IPS-11a (cell line): ENCODE measurements around the gene HEYL.
A peak's percentile ranks its signal among the peaks of the same experiment; 100 is the strongest.

Experiments used
- H3K4me3 ChIP-seq: one replicate; pipeline ENCODE4 v1.5.1; 2013; ENCODE audit warnings: low read depth, low read length, control low read depth

The HEYL gene

DNA sequence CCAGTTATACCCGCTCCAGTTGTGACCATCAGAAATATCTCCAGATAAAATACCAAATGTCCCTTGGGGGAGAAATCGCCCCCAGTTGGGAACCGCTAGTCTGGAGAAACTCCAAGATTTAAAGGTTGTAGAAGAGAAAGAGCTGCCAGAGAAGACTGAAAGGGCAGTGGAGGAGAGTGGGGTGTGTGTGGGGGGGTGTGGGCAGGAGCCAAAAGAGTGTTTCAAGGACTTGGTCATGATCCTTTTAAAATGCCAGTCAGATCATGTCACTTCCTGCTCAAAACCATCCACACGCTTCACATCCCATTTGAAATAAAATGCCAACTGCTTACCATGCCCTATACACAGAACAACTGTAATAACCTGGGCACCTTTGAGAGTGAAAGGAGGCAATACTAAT lies 3.4 kb upstream of the HEYL start:
- H3K4me3 ChIP-seq: no peak overlapping the region

DNA sequence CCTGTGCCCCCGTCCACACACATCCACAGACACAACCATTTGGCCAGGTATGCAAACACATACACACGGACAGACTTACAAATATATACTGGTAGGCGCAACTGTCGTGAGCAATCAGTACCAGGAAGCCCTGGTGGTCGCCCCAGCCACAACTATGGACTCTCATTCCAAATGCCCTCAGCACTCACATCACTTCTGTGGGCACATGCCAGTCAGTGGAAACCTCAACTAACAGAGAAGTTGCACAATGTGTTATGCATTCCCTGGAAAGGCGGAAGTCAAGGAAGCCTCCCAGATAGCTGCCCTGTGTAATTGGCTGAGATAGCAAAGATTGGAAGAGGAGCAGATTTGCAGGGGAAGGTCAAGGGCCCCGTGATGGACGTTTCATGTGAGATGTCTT lies 1.4 kb upstream of the HEYL start:
- H3K4me3 ChIP-seq: no peak overlapping the region

DNA sequence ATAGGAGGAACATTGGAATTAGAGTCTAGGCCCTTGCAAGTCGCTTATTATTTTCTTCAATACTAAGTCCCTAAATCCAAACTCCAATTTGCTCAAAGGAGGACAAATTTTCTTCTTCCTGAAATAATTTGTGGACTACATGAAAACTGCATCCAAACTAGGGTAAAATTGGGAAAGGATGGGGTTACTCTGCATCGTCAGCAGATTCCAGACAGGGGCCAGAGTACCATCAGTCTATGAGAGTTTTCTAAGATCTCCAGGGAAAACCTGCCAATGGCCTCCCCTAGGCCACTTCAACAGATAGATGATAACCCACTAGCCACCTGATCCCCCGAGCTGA lies 508 bp downstream of the HEYL start:
- peak overlapping the region; percentile 40 for H3K4me3 ChIP-seq

DNA sequence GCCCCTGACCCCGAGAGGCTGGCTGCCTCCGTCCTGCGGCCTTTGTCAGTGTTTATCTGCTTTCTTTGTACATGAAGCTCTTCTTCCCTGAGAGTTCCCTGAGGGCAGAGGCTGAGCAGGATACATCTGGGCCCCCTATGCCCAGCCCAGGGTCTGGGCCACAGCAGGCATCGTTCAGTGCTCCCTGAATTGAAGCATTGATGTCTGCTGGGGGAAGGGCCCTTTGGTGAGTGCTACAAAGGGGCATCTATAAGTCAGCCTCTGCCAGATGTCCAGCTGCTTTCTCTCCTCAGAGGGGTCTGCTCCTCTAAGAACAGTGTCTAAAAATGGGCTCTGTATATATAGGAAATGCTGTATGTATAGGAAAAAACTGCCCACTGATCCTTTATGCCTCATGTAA lies 2.1 kb downstream of the HEYL start:
- H3K4me3 ChIP-seq: no peak overlapping the region

DNA sequence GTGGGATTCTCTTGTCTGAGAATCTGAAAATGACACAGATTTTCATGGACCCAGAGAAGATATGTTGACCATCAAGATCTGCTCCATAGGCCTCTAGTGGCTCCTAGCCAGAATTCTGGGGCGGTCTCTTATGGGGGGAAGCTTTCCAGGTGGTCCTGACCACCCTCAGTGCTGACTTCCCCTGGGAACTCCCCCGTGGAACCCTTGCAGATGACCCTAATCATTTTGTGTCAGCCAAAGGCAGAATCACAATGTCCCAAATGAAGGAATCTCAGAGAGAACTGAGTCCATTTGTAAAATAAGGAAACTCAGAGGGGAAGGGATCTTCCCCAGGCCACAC lies 3.6 kb downstream of the HEYL start:
- H3K4me3 ChIP-seq: no peak overlapping the region

DNA sequence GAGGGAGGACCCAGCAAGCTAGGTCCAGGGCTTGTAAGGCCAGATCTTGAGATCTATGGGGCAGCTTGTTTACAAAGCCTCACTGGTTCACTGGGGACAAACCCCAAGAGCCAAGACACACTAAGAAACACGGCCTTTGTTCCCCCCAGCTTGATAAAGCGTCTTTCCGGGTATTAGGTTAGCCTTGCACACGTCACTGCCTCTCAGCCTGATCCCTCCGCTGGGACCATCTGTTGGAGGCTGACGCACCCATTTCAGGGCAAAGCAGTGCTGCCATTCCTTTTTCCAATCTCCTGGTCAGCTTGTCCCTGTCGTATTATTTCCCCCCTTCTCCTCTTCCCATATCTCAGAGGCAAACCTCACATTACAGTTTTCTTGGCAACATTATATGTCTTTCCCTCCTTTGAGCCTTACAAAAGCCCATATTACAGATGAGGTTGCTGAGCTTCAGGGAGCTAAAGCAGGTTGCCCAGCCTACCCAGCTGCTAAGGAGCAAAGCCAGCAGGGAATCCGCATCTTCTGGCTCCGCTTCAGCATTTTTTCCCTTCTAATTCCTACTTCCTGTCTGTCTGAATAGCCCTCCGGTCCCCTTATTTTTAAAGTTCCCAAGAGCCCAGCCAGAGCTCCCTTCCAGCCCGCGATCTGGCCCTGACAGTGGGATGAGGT lies 4.1 kb downstream of the HEYL start:
- H3K4me3 ChIP-seq: no peak overlapping the region

DNA sequence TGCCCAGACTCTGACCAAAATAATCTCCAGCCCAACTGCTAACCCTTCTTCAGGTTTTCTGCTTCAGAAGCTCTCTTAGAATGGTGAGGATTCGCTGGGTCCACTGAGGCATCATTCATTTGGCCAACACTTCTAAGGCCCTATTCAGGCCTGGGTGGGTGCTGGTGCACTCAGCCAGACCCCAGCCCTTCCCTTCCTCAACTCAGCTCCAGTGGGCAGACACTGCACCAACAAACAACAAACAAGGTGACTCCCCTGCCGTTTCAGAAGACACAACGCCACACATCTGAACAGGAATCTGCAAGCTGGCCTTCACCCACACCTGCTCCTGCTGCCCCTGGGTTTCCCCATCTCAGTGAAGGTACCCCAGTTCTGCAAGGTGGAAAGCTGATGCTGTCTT lies 6.0 kb downstream of the HEYL start:
- no peak overlapping the region for H3K4me3 ChIP-seq

DNA sequence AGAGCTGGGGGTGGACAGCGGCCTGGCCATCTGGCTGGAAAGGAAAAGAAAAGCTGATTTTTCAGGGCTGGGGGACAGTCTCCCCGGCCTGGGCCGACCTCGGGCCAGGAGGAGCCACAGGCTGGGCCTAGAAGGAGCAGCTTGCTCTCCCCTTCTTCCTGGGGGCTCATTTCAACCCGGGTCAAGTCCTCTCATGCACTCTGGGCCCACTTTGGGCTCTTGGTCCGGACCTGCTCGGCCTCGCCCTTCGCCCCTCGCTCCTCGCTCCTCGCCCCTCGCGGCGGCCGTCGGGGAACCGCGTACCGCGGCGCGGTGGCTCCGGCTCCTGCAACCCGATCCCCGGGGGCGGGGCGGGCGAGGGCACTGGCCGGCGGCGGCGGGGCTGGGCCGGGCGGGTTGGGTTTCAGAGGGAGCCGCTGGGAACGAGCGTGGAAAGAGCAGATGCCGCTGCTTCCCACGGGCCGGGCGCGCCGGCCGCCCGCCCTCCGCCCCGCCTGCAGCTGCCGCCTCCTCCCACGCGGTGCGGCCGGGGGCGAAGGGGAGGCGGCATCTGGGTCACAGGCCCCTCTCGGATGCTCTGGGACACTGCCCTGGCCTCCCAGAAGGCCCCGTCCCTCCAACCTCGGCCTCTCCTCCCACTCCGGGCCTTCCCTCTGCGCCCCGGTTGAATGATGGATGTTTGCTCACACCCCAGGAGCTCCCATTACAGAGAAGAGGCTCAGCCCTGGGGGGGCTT lies 6.6 kb downstream of the HEYL start:
- H3K4me3 ChIP-seq: no peak overlapping the region

DNA sequence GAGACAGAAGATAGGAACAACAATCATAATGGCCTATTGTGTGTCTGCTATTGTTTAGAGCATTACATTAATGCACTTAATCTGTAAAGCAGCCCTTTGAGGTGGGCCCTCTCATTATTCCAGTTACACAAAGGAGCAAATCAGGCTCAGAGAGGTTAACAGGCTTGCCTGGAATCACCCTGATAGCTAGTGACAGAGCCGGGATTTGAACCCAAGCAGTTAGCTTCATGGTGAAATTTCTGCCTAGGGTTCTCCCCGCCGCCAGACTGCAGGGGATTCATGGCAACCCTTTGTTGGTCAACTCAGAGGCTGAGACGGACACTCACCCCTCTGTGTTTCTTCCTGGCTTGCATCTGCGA lies 7.1 kb downstream of the HEYL start:
- H3K4me3 ChIP-seq: no peak overlapping the region

DNA sequence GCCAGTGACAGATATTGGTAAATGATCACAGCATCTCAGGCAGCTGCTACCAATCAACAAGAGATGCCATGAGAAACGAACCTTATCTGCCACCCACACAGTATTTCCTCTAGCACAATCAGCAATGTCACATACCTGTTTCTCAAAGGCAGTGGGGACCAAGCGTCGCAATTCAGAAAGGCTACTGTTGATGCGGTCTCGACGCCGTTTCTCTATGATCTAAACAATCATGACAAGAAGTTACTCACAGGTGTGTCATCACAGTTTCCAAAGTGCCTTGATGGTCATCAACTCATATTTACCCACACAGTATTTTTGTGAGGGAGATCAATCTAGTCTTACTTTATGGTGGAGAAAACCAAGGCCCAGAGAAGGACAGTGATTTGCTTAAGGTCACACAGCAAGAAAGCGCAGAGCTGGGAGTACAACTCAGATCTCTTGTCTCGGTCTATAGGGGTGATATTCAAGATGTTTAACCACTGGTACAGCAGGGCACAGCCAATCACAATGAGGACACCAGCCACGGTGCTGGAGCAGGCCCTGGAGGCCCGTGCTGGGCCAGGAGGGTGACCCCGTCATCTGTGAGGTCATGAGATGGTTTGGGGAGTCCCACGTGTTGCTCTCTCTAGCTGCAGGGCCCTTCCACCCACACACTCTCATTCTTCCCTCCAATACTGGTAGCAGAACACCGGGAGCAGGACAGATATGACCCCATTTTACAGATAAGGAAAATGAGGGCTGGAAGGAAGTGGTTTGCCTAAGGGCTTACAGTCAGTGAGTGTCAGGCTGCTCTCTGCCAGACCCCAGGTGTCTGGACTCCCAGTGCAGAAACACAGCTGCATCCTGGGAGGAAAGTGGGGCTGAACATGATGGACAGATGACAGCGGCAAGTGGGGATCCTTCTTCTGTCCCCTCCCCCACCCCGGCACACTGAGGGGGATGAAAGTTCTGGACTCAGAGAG lies 7.8 kb downstream of the HEYL start:
- no peak overlapping the region for H3K4me3 ChIP-seq

DNA sequence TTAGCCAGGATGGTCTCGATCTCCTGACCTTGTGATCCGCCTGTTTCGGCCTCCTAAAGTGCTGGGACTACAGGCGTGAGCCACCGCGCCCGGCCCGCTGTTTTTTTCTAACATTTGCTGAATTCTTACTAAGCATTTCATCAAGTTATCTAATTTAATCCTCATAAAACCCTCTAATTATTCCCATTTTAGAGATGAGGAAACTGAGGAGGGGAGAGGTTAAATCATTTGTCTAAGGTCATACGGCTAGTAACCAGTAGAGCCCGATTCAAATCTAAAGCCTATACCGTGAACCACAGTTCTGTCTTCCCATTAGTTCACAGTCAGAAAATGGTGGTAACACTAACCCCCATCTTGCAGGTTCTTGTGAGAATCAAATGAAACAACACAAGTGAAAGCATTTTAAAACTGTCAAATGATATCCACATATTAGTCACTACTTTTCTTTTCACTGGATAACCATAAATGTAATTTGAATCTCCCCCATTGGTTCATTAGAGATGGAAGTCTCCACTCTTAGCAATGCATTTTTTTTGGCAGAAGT lies 10.6 kb downstream of the HEYL start:
- H3K4me3 ChIP-seq: no peak overlapping the region

DNA sequence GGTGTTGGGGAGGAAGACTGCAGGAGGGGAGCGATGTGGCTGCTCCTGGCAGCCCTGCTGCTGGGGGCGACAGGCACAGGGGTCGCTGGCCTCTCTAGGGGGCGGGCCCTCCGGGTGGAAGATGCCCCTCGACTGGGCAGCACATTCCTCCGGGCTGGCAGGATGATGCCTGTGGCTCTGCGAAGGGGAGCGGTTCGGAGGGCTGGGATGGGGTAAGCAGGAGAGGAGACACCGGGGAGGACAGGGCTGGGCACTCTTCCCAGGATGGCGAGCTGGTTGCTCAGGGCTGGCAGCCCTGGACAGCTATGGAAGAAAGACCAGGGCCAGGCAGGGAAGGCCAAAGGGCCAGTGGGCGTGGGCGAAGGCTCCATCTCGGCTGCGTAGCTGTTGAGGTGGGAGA lies 12.8 kb downstream of the HEYL start:
- no peak overlapping the region for H3K4me3 ChIP-seq

DNA sequence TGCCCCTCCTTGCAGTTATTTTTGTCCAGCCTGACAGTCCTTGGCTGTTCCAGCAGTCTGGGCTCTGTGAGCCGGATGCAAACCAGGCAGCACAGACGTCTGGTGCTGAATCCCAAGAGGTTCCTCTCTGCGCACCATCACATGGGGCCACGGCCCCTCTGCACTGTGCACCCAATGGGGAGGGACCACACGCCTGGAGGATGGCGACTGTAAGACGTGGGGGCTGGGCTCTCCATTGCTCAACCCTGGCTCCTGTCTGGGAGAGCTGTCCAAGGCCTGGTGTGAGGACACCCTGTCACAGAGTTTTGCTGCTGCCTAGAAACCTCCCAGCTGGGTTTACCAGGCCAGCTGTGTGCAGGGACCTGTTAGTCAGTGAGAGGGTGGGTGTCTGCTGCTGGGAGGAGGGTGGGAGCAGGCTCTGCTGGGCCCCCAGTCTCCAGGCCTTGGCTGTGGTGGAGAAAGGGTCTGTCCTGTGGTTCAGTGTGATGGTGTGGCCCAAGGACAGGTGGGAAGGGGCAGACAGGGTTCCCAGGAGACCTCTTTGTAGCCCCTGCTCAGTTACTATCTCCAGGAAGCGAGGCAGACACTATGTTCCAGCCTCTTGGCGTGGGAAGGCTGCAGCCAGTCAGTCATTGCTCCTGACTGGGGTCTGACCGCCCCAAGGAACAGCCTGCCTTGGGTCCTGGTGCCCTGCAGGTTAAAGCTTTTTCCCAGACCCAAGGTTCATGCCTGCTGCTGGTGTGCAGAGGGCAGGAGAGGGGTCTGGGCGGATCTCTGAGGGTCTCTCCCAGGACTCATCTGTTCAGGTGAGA lies 13.8 kb downstream of the HEYL start:
- H3K4me3 ChIP-seq: no peak overlapping the region

DNA sequence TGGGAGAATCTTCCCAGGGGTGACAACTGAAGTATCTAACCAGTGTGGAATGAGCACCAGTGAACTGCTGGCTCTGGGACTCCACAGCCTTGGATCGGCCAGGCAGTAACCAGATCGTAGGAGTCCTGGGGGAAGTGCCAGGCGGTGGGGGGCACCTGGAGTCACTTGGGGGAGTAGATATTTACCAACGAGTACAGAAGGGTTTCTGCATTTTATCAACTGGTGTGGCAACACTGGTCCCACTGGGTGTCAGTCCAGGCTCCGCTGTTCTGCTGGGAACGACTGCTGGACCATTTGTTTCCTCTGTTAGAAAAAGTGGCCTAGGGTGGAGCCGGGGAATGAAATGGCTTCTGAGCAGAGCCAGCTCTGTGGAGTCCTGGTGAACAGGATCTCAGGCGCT lies 14.4 kb downstream of the HEYL start:
- no peak overlapping the region for H3K4me3 ChIP-seq

DNA sequence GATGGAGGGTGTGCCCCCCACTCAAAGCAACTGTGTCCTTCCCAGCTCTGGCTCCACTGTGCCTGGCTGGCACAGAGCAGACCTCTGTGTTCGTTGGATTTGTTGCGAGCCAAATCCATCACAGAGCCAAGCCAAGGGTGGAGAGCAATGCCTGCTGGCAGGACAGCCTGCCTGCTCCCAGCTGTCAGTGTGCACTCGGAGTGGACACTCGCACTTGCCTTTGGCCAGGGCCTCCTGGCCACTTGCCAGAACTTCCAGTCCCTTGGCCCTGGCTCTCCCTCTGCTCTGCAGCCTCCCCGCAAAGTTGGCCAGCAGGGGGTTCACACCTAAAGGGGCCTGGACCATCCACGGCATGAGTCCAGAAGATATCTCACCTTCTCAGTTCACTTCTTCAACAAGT lies 16.4 kb downstream of the HEYL start:
- H3K4me3 ChIP-seq: no peak overlapping the region

DNA sequence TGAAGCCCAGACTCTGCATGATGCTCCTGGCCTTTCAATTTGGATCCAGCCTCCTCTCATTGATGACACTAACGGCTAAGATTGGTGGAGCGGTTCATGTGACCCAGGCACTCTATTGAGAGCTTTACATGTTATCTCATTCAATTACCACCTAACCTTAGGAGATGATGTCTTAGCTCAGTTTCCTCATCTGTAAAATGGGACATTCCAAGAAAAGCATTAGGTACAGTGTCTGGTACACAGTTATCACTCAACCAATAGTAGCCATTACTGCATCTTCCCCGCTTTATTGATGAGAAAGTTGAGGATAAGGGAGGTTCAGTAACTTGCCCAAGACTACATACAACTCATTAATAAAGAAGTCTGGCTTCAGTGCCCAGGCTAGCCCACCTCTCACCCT lies 17.0 kb downstream of the HEYL start:
- H3K4me3 ChIP-seq: no peak overlapping the region

DNA sequence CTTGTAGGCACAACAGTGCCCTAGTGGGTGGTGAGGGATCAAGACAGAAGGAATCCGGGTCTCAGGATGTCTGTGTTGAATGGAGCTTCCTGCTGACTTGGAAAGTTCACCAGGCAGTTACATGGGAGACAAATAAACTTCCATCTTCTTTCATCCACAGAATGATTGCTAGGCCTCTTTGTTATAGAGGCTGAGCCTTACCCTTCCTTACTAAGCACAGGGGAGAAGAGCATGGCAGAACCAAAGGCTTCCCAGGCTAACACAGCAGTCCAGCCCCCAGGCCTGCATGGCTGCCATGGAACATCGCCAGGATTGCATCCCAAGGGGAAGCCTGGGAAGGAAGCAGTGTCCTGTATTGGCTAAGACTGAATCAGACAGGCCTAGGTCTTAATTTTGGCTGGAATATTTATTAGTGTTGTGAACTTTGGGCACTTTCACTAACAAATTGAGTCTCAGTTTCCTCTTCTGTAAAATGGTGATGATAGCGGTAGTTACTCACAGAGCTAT lies 18.7 kb downstream of the HEYL start:
- no peak overlapping the region for H3K4me3 ChIP-seq

DNA sequence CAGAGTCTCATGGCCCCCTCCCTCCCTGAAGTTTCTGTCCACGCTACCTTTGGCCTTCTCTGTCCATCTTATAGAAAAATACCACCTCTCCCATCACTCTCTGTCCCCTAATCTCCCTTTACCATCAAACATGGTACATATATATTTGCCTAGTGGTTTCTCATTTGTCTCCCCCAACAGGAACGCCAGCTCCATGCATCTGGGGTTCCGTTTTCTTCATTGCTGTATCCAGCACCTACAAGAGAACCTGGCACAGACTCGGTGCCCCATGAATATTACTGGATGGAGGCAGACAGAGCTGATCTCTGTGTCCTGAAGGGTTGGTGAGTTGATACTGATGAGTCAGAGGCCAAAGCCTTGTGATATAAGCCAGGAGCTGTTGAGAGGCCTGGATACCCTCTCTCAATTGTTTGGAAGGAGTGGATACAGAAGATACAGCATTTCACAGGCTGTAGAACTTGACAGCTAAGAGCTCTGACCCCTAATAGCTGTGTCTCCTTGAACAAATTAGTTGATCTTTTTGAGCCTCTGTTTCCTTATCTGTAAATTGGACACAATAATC lies 21.9 kb downstream of the HEYL start:
- H3K4me3 ChIP-seq: no peak overlapping the region

DNA sequence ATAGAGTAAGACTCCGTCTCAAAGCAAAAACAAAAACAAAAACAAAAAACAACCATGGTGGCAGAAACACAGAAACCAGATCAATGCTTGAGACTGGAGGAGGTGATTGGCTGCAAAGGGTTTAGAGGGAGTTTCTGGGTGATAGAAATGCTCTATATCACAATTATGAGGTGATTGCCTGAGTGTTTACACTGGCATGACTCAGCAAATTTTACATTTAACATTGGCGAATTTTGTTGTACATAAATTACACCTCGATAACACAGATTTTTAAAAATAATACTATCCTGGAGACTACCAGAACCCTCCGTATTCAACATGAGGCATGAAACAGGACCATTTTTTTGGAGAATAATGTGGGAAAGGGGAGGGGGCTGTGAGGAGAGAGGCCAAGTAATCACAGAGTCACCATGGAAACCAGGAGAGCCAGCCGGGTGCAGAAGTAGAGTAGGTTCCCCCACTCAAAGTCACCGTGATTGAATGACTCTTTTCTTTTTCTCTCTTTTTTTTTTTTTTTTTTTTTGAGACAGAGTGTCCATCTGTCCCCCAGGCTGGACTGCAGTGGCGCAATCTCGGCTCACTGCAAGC lies 24.3 kb downstream of the HEYL start:
- no peak overlapping the region for H3K4me3 ChIP-seq

DNA sequence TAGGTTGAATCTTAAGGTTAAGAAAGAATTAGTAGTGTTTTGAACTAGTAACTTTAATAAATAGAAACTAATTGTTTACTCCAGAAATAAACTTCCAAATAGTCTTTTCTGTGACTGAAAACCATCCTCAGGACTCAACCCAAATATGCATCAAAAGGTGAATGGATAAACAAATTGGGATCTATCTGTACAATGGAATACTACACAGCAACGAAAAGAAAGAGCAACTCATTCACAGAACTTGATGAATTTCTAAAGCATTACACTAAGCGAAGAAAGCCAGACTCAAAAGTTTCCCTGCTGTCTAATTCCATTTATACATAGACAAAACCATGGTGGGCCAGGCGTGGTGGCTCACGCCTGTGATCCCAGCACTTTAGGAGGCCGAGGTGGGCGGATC lies 25.0 kb downstream of the HEYL start:
- no peak overlapping the region for H3K4me3 ChIP-seq
